HFF-Myc (cell line): Measurements from ENCODE around the gene SPTAN1.
A peak's percentile ranks its signal among the peaks of the same experiment; 100 is the strongest.
"Not testable (repeated sequence)": the region's sequence is repeated elsewhere in the genome, so short reads cannot be mapped to it uniquely, and the experiment has no call there.

Source experiments
- DNase-seq: peaks from one replicate; pipeline ENCODE4 v3.0.0-alpha.2; 2011; ENCODE audit warnings: low read depth; ENCODE audit errors: extremely low read depth
- H3K4me3 ChIP-seq: replicated peaks from 2 replicates; pipeline ENCODE4 v1.5.1; 2011; ENCODE audit warnings: low read depth, mild to moderate bottlenecking, control low read depth, low read length
- CTCF ChIP-seq: IDR thresholded peaks from 2 replicates; pipeline ENCODE4 v1.5.1; 2012; ENCODE audit warnings: mild to moderate bottlenecking, low read depth, low read length, control low read depth; ENCODE audit errors: missing control alignments

Gene SPTAN1

DNA sequence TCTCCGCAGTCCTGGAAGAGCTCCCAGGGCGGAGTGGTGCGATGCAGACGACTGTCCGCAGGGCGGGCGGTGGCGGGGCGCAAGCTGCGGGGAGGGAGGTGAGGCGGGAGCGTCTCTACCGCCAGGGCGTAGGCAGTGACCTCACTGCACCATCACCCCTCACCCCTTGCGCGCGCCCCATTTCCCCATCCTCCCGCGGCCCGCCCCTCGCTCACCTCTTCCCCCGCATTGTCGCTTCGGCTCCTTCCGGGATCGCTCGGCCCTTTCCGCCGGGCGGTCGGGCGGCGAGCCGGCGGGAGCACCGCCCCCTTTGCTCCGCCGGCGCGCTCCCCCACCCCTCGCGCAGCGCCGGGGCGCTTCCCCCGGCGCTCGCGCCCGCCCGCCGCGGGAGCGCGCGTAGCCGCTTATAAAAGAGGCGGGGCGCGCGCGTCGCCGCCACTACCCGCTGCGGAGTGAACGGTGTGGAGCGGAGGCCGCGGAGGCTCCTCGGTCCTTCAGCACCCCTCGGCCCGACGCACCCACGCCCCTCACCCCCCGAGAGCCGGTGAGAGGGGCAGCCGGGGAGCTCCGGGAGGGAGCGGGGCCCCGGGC lies at the start of gene SPTAN1:
SPTAN1 (plus strand) TSS at position 435 of the 591 bp plus-strand sequence. CDS start 14,154 bp downstream, outside the sequence.
- peak within 1 kb of the TSS; percentile 73 for H3K4me3 ChIP-seq
- TF ChIP-seq CTCF = no peak
- DNase-seq = peak; percentile 56

- DNase-seq = peak; percentile 36
- H3K4me3 ChIP-seq = peak overlapping the region; percentile 74; the same call in 1 of the 2 replicates
Measured at GRCh38 chr9:128503415-128503825, 49.0 kb upstream of the SPTAN1 start.

- no peak for DNase-seq
- H3K4me3 ChIP-seq = peak overlapping the region; percentile 74
- TF ChIP-seq CTCF = no peak
Measured at GRCh38 chr9:128503870-128504269, 48.5 kb upstream of the SPTAN1 start.

DNA sequence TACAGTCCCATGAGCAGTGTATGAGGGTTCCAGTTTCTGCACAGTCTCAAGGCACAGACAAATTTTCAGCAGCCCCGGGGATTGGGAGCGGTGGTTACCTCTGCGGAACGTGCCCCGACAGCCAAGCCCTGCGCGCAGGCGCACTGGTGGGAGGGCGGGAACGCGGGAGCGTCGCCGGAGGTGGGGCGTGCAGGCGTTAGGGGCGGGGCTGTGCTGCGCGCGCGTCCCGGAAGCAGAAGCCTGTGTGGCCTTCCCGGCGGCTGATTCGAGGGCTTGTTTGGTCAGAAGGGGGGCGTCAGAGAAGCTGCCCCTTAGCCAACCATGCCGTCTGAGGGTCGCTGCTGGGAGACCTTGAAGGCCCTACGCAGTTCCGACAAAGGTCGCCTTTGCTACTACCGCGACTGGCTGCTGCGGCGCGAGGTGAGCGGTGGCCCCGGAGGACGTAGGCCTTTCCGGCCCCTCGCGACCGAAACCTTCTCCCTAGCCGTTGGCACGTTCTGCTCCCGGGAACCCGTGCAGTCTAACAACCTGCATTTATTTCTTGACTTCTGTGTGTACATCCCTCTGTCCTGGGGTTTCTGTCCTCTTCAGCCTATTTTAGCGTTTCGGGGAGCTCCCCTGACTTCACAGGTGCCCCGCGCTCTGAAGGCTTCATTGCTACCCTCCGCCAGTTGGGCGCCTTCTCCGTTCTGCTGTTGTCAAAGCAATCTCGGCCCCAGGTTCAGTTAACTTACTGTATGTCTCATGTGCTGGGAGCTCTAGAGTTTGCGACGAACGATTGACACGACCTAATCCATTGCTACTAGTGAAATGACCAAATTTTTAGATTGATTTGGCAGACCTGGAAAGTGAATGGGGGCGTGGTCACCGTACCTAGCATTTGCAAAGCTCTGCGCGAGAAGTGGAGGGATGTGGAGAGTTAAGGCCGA lies 47.6 kb upstream of the SPTAN1 start, which contains the start of gene GLE1:
GLE1 (plus strand) TSS at position 235 of the 929 bp plus-strand sequence; CDS start at position 322, 87 bp downstream.
- no peak for TF ChIP-seq CTCF
- H3K4me3 ChIP-seq = peak within 1 kb of the TSS; percentile 74
- peak; percentile 59 for DNase-seq

DNA sequence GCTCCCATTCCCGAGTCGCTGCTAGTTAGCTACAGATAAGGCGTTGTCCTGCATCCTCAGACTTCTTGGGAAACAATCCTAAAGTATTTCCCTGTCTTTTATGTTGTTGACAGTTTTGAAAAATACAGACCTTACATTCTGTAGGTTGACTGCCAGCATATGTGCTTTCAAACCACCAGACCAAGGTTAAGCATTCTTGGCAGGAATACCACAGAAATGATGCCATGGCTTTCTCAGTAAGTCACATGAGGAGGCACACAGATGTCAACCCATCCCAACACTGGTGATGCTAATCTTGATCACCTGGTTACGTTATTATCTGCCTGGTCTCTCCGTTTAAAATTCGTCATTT lies 47.0 kb upstream of the SPTAN1 start:
- H3K4me3 ChIP-seq = peak overlapping the region; percentile 74
- DNase-seq = no peak
- TF ChIP-seq CTCF = no peak

DNA sequence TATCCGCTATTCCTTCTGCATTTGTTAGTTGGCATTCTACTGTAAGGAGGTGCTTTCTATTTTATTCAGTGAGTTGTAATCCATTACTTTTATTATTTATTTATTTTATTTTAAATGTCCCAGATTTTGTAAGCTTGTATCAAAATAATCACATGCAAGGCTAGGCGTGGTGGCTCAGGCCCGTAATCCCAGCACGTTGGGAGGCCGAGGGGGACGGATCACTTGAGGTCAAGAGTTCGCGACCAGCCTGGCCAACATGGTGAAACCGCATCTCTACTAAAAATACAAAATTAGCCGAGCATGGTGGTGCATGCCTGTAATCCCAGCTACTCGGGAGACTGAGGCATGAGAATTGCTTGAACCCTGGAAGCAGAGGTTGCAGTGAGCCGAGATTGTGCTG lies 46.5 kb upstream of the SPTAN1 start:
- not testable (repeated sequence) for DNase-seq
- peak overlapping the region; percentile 74 for H3K4me3 ChIP-seq

DNA sequence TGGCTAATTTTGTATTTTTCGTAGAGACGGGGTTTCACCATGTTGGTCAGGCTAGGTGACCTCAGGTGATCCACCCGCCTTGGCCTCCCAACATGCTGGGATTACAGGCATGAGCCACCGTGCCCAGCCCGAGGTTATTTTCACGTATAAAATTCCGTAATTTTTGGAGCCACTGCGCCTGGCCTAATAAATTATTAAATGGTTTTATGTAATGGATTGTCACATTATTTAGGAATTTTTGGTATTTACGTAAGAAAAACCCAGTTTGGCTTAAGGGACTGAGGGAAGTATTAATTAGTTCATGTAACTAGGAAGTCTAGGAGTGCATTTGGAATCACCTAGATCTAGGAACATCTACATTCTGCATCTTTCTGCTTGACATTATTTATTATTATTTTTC lies 39.6 kb upstream of the SPTAN1 start:
- no peak for TF ChIP-seq CTCF
- H3K4me3 ChIP-seq = no peak overlapping the region
- DNase-seq = no peak
